ENCODE measurements around the gene SMIM35. TPM values are rescaled to one million over a fixed set of nuclear protein-coding genes. Genes with fewer than 3 reads are reported as not detected.

The SMIM35 gene
- polyA plus RNA-seq, 1 of the 3 experiments (the other 2 are of a cell fraction) = not detected

DNA sequence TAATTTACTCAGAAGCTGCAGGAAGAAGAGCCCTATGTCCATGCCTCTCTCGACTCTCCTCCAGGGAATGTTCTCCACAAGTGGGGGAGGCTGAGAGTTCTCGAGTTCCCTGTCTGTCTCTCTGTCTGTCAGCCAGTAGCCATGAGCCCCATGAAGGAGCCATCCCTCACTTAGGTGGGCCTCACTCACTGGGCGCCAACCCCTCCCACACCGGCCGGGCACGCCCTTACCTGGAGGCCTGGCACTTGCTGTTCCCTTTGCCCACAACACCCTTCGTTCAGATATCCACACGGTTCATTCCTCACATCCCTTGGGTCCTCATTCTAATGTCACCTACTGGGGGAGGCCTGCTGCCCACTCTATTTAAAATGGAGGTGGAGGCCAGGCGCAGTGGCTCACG is 114.7 kb downstream of the SMIM35 start:
- Histone ChIP-seq H3K79me2 (ENCODE audit: insufficient read depth) (no peaks in the 10 kb centered on the region), H4K20me1 (ENCODE audit: insufficient read depth) (no peaks in the 10 kb centered on the region), H3K36me3 (replicated peaks in 1 of 2; ENCODE audit: control insufficient read depth in 1 of 2, insufficient read depth in 2 of 2, low read length in 1 of 2) (no peaks in the 10 kb centered on the region), H3K4me1 (ENCODE audit: control insufficient read depth in 1 of 2, insufficient read depth in 2 of 2, low read depth in 1 of 2, low read length in 1 of 2) (no peaks in the 10 kb centered on the region), H3K9ac (no peak overlapping the region), H3K27ac (ENCODE audit: low read depth in 2 of 2, low read length in 1 of 2) (no peak overlapping the region), H3K9me3 (no peaks in the 10 kb centered on the region), H3K9me2 (no peaks in the 10 kb centered on the region), H2AFZ (ENCODE audit: low read depth) (no peak overlapping the region), H3K4me3 (ENCODE audit: low read depth in 2 of 2, low read length in 1 of 2) (no peak overlapping the region), H3K4me2 (no peak overlapping the region), H3K27me3 (ENCODE audit: insufficient read depth) (no peaks in the 10 kb centered on the region; the same call in 1 of the 2 replicates), H3F3A (replicated peaks; ENCODE audit: insufficient read depth) (no peaks in the 10 kb centered on the region)
- DNase-seq = no peak
- 51% methylated on average over 10 of the region's 10 CpGs for WGBS (ENCODE audit: low lambda C conversion rate)
- ChIA-PET CTCF (interaction anchor here (1.3 kb wide), 1 partner anchor 25 kb away, joined by 4 read pairs; no protein-coding TSS in a partner anchor), POLR2A (no interaction called here)
- TF ChIP-seq TCF12 (IDR thresholded peaks at IDR 0.05) (no peak), EP300 (IDR thresholded peaks at IDR 0.05; ENCODE audit: borderline replicate concordance in 1 of 2, low read depth in 1 of 2, low read length in 1 of 2) (no peak), GATA2 (CRISPR knock-in tag; IDR thresholded peaks at IDR 0.05) (no peak), RCOR1 (IDR thresholded peaks at IDR 0.05; ENCODE audit: low read length) (no peak), GABPA (IDR thresholded peaks at IDR 0.05; ENCODE audit: low read depth) (no peak), USF1 (IDR thresholded peaks at IDR 0.05; ENCODE audit: borderline replicate concordance, low read depth) (no peak), REST (IDR thresholded peaks at IDR 0.05; ENCODE audit: low read depth, low read length) (no peak), NFIC (IDR thresholded peaks at IDR 0.05; ENCODE audit: borderline replicate concordance) (no peak)
- TF ChIP-seq, protein P1, sequence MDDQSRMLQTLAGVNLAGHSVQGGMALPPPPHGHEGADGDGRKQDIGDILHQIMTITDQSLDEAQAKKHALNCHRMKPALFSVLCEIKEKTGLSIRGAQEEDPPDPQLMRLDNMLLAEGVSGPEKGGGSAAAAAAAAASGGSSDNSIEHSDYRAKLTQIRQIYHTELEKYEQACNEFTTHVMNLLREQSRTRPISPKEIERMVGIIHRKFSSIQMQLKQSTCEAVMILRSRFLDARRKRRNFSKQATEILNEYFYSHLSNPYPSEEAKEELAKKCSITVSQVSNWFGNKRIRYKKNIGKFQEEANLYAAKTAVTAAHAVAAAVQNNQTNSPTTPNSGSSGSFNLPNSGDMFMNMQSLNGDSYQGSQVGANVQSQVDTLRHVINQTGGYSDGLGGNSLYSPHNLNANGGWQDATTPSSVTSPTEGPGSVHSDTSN (IDR thresholded peaks at IDR 0.05) = no peak
- TF ChIP-seq, protein P2, sequence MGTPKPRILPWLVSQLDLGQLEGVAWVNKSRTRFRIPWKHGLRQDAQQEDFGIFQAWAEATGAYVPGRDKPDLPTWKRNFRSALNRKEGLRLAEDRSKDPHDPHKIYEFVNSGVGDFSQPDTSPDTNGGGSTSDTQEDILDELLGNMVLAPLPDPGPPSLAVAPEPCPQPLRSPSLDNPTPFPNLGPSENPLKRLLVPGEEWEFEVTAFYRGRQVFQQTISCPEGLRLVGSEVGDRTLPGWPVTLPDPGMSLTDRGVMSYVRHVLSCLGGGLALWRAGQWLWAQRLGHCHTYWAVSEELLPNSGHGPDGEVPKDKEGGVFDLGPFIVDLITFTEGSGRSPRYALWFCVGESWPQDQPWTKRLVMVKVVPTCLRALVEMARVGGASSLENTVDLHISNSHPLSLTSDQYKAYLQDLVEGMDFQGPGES (IDR thresholded peaks at IDR 0.05; ENCODE audit: low read depth, low read length) = no peak
- TF ChIP-seq, protein P3, sequence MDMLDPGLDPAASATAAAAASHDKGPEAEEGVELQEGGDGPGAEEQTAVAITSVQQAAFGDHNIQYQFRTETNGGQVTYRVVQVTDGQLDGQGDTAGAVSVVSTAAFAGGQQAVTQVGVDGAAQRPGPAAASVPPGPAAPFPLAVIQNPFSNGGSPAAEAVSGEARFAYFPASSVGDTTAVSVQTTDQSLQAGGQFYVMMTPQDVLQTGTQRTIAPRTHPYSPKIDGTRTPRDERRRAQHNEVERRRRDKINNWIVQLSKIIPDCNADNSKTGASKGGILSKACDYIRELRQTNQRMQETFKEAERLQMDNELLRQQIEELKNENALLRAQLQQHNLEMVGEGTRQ (IDR thresholded peaks at IDR 0.05; ENCODE audit: borderline replicate concordance, low read depth, low read length) = no peak

All from SK-N-SH (cell line).